SK-N-SH (cell line): ENCODE data around the gene MLLT11. TPM values are rescaled to one million over a fixed set of nuclear protein-coding genes. Genes with fewer than 3 reads are reported as not detected.

Experiments
- CTCF ChIA-PET: fragments of 300-600, 350-600 bp; formaldehyde crosslinking; extraction: SDS; loops from one replicate; lab custom pipeline; 2021; lab: Yijun Ruan, JAX
- POLR2A ChIA-PET: fragments of 350-600 bp; sonication (Branson Sonifier 250); formaldehyde crosslinking; extraction: SDS; loops from one replicate; lab custom pipeline; 2020; ENCODE audit warnings: antibody characterized with exemption, inconsistent platforms; lab: Yijun Ruan, JAX
- DNase-seq: peaks from one replicate; pipeline ENCODE4 v3.0.0; 2012
- H2AFZ ChIP-seq: fragments of 200-600 bp; sonication (generic); 2 replicates; pipeline ENCODE4 v1.8.1; 2016; ENCODE audit warnings: antibody characterized with exemption, mild to moderate bottlenecking, low read depth
- H3F3A ChIP-seq: fragments of 200-600 bp; sonication (generic); replicated peaks from 2 replicates; pipeline ENCODE3; 2016; ENCODE audit warnings: antibody characterized with exemption, mild to moderate bottlenecking; ENCODE audit not compliant: insufficient read depth
- H3K27ac ChIP-seq, 2 experiments: fragments of 200-500 bp in 1 of 2; fragments of 200-600 bp in 1 of 2; sonication (Bioruptor generic) in 1 of 2; sonication (generic), shearing (Covaris generic) in 1 of 2; 2 replicates each; pipeline versions ENCODE4 v1.5.1 to v1.6.1; 2014 to 2016; ENCODE audit warnings: low read depth in 2 of 2, inconsistent platforms in 1 of 2, low read length in 1 of 2, mild to moderate bottlenecking in 1 of 2, mixed read lengths in 1 of 2
- H3K27me3 ChIP-seq: fragments of 200-600 bp; sonication (generic), shearing (Covaris generic); 2 replicates; pipeline ENCODE4 v1.6.1; 2016; ENCODE audit warnings: mixed run types; ENCODE audit not compliant: insufficient read depth
- H3K36me3 ChIP-seq, 2 experiments: fragments of 200-500 bp in 1 of 2; fragments of 200-600 bp in 1 of 2; sonication (Bioruptor generic) in 1 of 2; sonication (generic) in 1 of 2; replicated peaks in 1 of 2; 2 replicates each; pipeline versions ENCODE3 to v1.5.1; 2014 to 2016; ENCODE audit warnings: low read length in 1 of 2, mild to moderate bottlenecking in 1 of 2; ENCODE audit not compliant: insufficient read depth in 2 of 2, control insufficient read depth in 1 of 2
- H3K4me1 ChIP-seq, 2 experiments: fragments of 200-500 bp in 1 of 2; fragments of 200-600 bp in 1 of 2; sonication (Bioruptor generic) in 1 of 2; sonication (generic), shearing (Covaris generic) in 1 of 2; 2 replicates each; pipeline versions ENCODE4 v1.5.1 to v1.6.1; 2014 to 2016; ENCODE audit warnings: low read depth in 1 of 2, low read length in 1 of 2, mixed run types in 1 of 2; ENCODE audit not compliant: insufficient read depth in 2 of 2, control insufficient read depth in 1 of 2
- H3K4me2 ChIP-seq: fragments of 200-600 bp; sonication (generic), shearing (Covaris generic); 2 replicates; pipeline ENCODE4 v1.6.1; 2017; ENCODE audit warnings: mixed run types
- H3K4me3 ChIP-seq, 2 experiments: fragments of 200-500 bp in 1 of 2; fragments of 200-600 bp in 1 of 2; sonication (Bioruptor generic) in 1 of 2; sonication (generic), shearing (Covaris generic) in 1 of 2; 2 replicates each; pipeline versions ENCODE4 v1.5.1 to v1.8.1; 2014 to 2016; ENCODE audit warnings: low read depth in 2 of 2, inconsistent platforms in 1 of 2, low read length in 1 of 2, mild to moderate bottlenecking in 1 of 2, mixed read lengths in 1 of 2, moderate library complexity in 1 of 2
- H3K79me2 ChIP-seq: fragments of 200-600 bp; sonication (generic); 2 replicates; pipeline ENCODE4 v1.8.1; 2017; ENCODE audit warnings: mild to moderate bottlenecking; ENCODE audit not compliant: insufficient read depth
- H3K9ac ChIP-seq: fragments of 200-600 bp; sonication (generic); 2 replicates; pipeline ENCODE4 v1.6.1; 2017; ENCODE audit warnings: mixed run types
- H3K9me2 ChIP-seq: fragments of 200-600 bp; sonication (generic); 2 replicates; pipeline ENCODE4 v1.6.1; 2017; ENCODE audit warnings: mixed run types
- H3K9me3 ChIP-seq: fragments of 200-600 bp; sonication (generic); 2 replicates; pipeline ENCODE4 v1.6.1; 2017; ENCODE audit warnings: mixed run types, mild to moderate bottlenecking, moderate library complexity
- H4K20me1 ChIP-seq: fragments of 200-600 bp; sonication (generic); 2 replicates; pipeline ENCODE4 v1.6.1; 2017; ENCODE audit warnings: mild to moderate bottlenecking, mixed run types; ENCODE audit not compliant: insufficient read depth
- ELF1 ChIP-seq: IDR thresholded peaks from 2 replicates; pipeline ENCODE4 v1.4.0; 2012
- FOXJ3 ChIP-seq: sonication (generic); formaldehyde crosslinking; IDR thresholded peaks from 2 replicates; pipeline ENCODE4 v1.5.1; 2020; ENCODE audit warnings: mild to moderate bottlenecking, missing genetic modification reagents
- MEF2A ChIP-seq: IDR thresholded peaks from 2 replicates; pipeline ENCODE4 v1.4.0; 2012; ENCODE audit warnings: low read depth, borderline replicate concordance
- NRF1 ChIP-seq: IDR thresholded peaks from 2 replicates; pipeline ENCODE4 v1.6.1; 2012; ENCODE audit warnings: low read depth, mild to moderate bottlenecking, low read length
- POLR2AphosphoS5 ChIP-seq: IDR thresholded peaks from 2 replicates; pipeline ENCODE4 v1.6.1; 2012; ENCODE audit warnings: low read depth, low read length
- RCOR1 ChIP-seq: fragments of 150-350 bp; IDR thresholded peaks from 2 replicates; pipeline ENCODE4 v1.6.1; 2017; ENCODE audit warnings: antibody characterized with exemption, low read length
- RXRA ChIP-seq: IDR thresholded peaks from 2 replicates; pipeline ENCODE4 v1.4.0; 2012; ENCODE audit warnings: low read depth, mild to moderate bottlenecking, borderline replicate concordance
- SIN3A ChIP-seq: IDR thresholded peaks from 2 replicates; pipeline ENCODE4 v1.6.1; 2012; ENCODE audit warnings: low read depth, mild to moderate bottlenecking, low read length, moderate library complexity, borderline replicate concordance
- TEAD4 ChIP-seq: IDR thresholded peaks from 2 replicates; pipeline ENCODE4 v1.4.0; 2012; ENCODE audit warnings: mild to moderate bottlenecking, borderline replicate concordance; ENCODE audit not compliant: insufficient read depth
- WGBS: methylation state at CpG from one replicate; pipeline ENCODE4 v1.1.6; 2017; ENCODE audit warnings: low lambda C conversion rate; 5-methylcytosine and 5-hydroxymethylcytosine counted together
- polyA plus RNA-seq, 3 experiments: library from polyadenylated mRNA; depleted of rRNA; stranded (reverse); fragments of >200 nt; gene quantifications; 2 replicates each; pipeline ENCODE4 v1.2.3, GENCODE V29; 2012
- small RNA-seq, 7 experiments: library from RNA; depleted of rRNA; stranded (forward); fragments of <200 nt; gene quantifications; one replicate each; pipeline ENCODE3, GENCODE V24; 2012
- TF ChIP-seq, protein P1 (sequence below): IDR thresholded peaks from 2 replicates; pipeline ENCODE4 v1.4.0; 2012; ENCODE audit warnings: low read depth, borderline replicate concordance

Gene MLLT11
- polyA plus RNA-seq, 1 of the 3 experiments (the other 2 are of a cell fraction) = 26.7 TPM

DNA sequence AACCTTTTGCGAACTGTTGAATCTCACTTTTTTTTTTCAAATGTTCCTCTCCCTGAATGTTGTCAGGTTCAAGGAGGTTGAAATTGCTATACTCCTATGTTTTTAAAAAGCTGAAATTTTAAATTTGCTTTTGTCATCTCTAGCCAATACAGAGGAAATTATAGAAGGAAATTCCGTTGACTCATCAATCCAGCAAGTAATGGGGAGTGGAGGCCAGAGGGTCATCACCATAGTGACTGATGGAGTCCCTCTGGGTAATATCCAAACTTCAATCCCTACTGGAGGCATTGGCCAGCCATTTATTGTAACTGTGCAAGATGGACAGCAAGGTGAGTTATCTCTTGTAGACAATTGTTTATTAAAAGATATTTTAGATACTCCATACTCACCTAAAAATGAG is 46.7 kb downstream of the MLLT11 start:
- POLR2A ChIA-PET = no interaction called here
- DNase-seq = no peak
- Histone ChIP-seq H3K4me2 (peak overlapping the region; percentile 29; the same call in 1 of the 2 replicates), H3K9ac (no peak overlapping the region), H4K20me1 (no peaks in the 10 kb centered on the region), H3K27me3 (no peaks in the 10 kb centered on the region), H3K27ac (peak overlapping the region in 1 of 2 experiments; percentile 48; a peak in 2 of 4 replicates), H3F3A (no peaks in the 10 kb centered on the region), H3K4me3 (no peak overlapping the region), H3K9me2 (no peaks in the 10 kb centered on the region), H3K9me3 (no peaks in the 10 kb centered on the region), H3K36me3 (no peaks in the 10 kb centered on the region), H3K79me2 (no peaks in the 10 kb centered on the region), H2AFZ (peak overlapping the region; percentile 68; the same call in 1 of the 2 replicates), H3K4me1 (peaks cover 0 to 7% of the 10 kb centered on the region in 2 experiments; a peak in 2 of 4 replicates)
- no peak for TF ChIP-seq FOXJ3 (CRISPR knock-in tag)
- TF ChIP-seq RXRA = peak; percentile 34; the same call in 1 of the 2 replicates
- no peak for TF ChIP-seq SIN3A
- TF ChIP-seq TEAD4 = no peak
- TF ChIP-seq, protein P1, sequence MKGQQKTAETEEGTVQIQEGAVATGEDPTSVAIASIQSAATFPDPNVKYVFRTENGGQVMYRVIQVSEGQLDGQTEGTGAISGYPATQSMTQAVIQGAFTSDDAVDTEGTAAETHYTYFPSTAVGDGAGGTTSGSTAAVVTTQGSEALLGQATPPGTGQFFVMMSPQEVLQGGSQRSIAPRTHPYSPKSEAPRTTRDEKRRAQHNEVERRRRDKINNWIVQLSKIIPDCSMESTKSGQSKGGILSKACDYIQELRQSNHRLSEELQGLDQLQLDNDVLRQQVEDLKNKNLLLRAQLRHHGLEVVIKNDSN = no peak
- no peak for TF ChIP-seq ELF1
- no peak for TF ChIP-seq NRF1
- CTCF ChIA-PET = interaction anchor here (1.7 kb wide), 1 partner anchor 50 kb away, joined by 5 read pairs; the partner anchor contains the start of gene TNFAIP8L2
- WGBS = 57% methylated on average over 2 of the region's 2 CpGs

DNA sequence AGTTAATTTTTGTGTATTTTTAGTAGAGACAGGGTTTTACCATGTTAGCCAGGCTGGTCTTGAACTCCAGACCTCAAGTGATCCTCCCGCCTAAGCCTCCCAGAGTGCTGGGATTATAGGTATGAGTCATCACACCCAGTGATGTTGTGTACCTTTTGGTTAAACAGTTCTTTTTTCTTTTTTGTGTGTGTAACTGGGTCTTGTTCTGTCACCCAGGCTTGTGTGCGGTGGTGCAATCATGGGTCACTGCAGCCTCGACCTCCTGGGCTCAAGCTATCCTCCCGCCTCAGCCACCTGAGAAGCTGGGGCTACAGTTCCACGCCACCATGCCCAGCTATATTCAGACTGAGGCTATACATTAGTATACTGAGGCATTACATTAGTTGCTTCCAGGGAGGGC is 48.1 kb downstream of the MLLT11 start:
- H3K9me3 ChIP-seq = no peaks in the 10 kb centered on the region
- H3K27ac ChIP-seq = no peak overlapping the region
- no peaks in the 10 kb centered on the region for H3K27me3 ChIP-seq
- 96% methylated on average over 5 of the region's 5 CpGs for WGBS
- no peaks in the 10 kb centered on the region for H3K36me3 ChIP-seq
- ChIA-PET POLR2A (interaction anchor here (0.7 kb wide), 1 partner anchor 913 kb away, joined by 3 read pairs; no protein-coding TSS in a partner anchor), CTCF (interaction anchor here (1.4 to 2.1 kb wide), 3 partner anchors 9 to 48 kb away, joined by 3 to 9 read pairs (median 5); partner anchors contain the start of gene TNFAIP8L2)
- no peaks in the 10 kb centered on the region for H3K9me2 ChIP-seq
- no peak for DNase-seq
- no peak overlapping the region for H3K4me3 ChIP-seq
- peaks cover 0 to 7% of the 10 kb centered on the region in 2 experiments; a peak in 2 of 4 replicates for H3K4me1 ChIP-seq
- H3K79me2 ChIP-seq = no peaks in the 10 kb centered on the region
- no peak for TF ChIP-seq POLR2AphosphoS5
- no peak for TF ChIP-seq MEF2A
- no peaks in the 10 kb centered on the region for H4K20me1 ChIP-seq
- no peak overlapping the region for H2AFZ ChIP-seq
- H3K4me2 ChIP-seq = no peak overlapping the region
- no peak overlapping the region for H3K9ac ChIP-seq
- no peaks in the 10 kb centered on the region for H3F3A ChIP-seq

DNA sequence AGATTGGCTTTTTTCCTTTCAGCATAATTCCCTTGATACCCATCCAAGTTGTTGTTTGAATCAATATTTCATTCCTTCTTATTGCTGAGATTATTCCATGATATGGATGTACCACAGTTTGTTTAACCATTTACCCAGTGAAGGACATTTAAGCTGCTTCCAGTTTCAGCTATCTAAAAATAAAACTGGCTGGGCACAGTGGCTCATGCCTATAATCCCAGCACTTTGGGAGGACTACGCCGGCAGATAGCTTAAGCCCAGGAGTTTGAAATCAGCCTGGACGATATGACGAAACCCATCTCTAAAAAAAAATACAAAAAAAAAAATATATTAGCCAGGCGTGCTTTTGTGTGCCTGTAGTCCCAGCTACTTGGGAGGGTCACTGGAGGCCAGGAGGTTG is 53.7 kb downstream of the MLLT11 start:
- H3K27ac ChIP-seq = no peak overlapping the region
- no peak overlapping the region for H3K4me2 ChIP-seq
- H3K36me3 ChIP-seq = no peaks in the 10 kb centered on the region
- CTCF ChIA-PET = interaction anchor here (0.7 to 3.9 kb wide), 2 partner anchors 12 to 14 kb away, joined by 3 to 20 read pairs; no protein-coding TSS in a partner anchor
- POLR2A ChIA-PET = no interaction called here
- no peaks in the 10 kb centered on the region for H4K20me1 ChIP-seq
- H3K4me3 ChIP-seq = no peak overlapping the region
- no peak overlapping the region for H2AFZ ChIP-seq
- H3K27me3 ChIP-seq = no peaks in the 10 kb centered on the region
- DNase-seq = no peak
- H3K4me1 ChIP-seq = no peaks in the 10 kb centered on the region
- no peak overlapping the region for H3K9ac ChIP-seq
- TF ChIP-seq SIN3A (no peak), RCOR1 (no peak), ELF1 (no peak), RXRA (no peak)
- H3K9me2 ChIP-seq = no peaks in the 10 kb centered on the region
- 94% methylated on average over 5 of the region's 5 CpGs for WGBS
- H3K9me3 ChIP-seq = no peaks in the 10 kb centered on the region
- H3K79me2 ChIP-seq = no peaks in the 10 kb centered on the region
- no peaks in the 10 kb centered on the region for H3F3A ChIP-seq

Small RNA genes within 50 kb of the gene (small RNA-seq; reads per million reads assigned to genes)
- gene RNU6-884P = 0 to 4.7 (median 0.10) reads per million in 7 experiments

Other genes with a start within 250 kb of the MLLT11 start
- gene ARNT, start 183.8 kb upstream of the MLLT11 start, polyA plus RNA-seq (2012; rRNA removed) = 10.9 and 13.7 TPM in 2 replicates
- gene CTXND2, start 173.3 kb upstream of the MLLT11 start, polyA plus RNA-seq (2012; rRNA removed) = not detected in 2 replicates
- gene SETDB1, start 134.0 kb upstream of the MLLT11 start, polyA plus RNA-seq (2012; rRNA removed) = 29.9 and 43.0 TPM in 2 replicates
- 150 and 225 TPM in 2 replicates for gene CERS2, start 85.6 kb upstream of the MLLT11 start, polyA plus RNA-seq (2012; rRNA removed)
- 0.07 and 0.21 TPM in 2 replicates for gene ANXA9, start 78.1 kb upstream of the MLLT11 start, polyA plus RNA-seq (2012; rRNA removed)
- gene MINDY1, start 53.5 kb upstream of the MLLT11 start, polyA plus RNA-seq (2012; rRNA removed) = 6.0 and 6.7 TPM in 2 replicates
- 7.3 and 8.2 TPM in 2 replicates for gene PRUNE1, start 51.9 kb upstream of the MLLT11 start, polyA plus RNA-seq (2012; rRNA removed)
- gene BNIPL, start 23.8 kb upstream of the MLLT11 start, polyA plus RNA-seq (2012; rRNA removed) = 0.12 and 0.16 TPM in 2 replicates
- gene C1orf56, start 12.6 kb upstream of the MLLT11 start, polyA plus RNA-seq (2012; rRNA removed) = 3.0 and 5.5 TPM in 2 replicates
- gene CDC42SE1, start 775 bp upstream of the MLLT11 start, polyA plus RNA-seq (2012; rRNA removed) = 47.8 and 65.6 TPM in 2 replicates
- 2.4 and 3.9 TPM in 2 replicates for gene GABPB2, start 10.4 kb downstream of the MLLT11 start, polyA plus RNA-seq (2012; rRNA removed)
- gene SEMA6C, start 86.2 kb downstream of the MLLT11 start, polyA plus RNA-seq (2012; rRNA removed) = 3.1 and 4.0 TPM in 2 replicates
- not detected in 2 replicates for gene TNFAIP8L2, start 96.3 kb downstream of the MLLT11 start, polyA plus RNA-seq (2012; rRNA removed)
- 4.5 and 5.1 TPM in 2 replicates for gene LYSMD1, start 105.5 kb downstream of the MLLT11 start, polyA plus RNA-seq (2012; rRNA removed)
- gene SCNM1, start 105.7 kb downstream of the MLLT11 start, polyA plus RNA-seq (2012; rRNA removed) = 23.4 and 27.8 TPM in 2 replicates
- gene TMOD4, start 115.6 kb downstream of the MLLT11 start, polyA plus RNA-seq (2012; rRNA removed) = 0.57 and 0.59 TPM in 2 replicates
- 80.2 and 104 TPM in 2 replicates for gene VPS72, start 129.8 kb downstream of the MLLT11 start, polyA plus RNA-seq (2012; rRNA removed)
- 66.0 and 94.1 TPM in 2 replicates for gene PIP5K1A, start 138.2 kb downstream of the MLLT11 start, polyA plus RNA-seq (2012; rRNA removed)
- 419 and 518 TPM in 2 replicates for gene PSMD4, start 194.3 kb downstream of the MLLT11 start, polyA plus RNA-seq (2012; rRNA removed)
- gene ZNF687, start 221.9 kb downstream of the MLLT11 start, polyA plus RNA-seq (2012; rRNA removed) = 14.6 and 15.8 TPM in 2 replicates